WERI-Rb-1 (cell line): Measurements from ENCODE around the gene CPSF6.
A peak's percentile ranks its signal among the peaks of the same experiment; 100 is the strongest.
"Not testable (repeated sequence)": the region's sequence is repeated elsewhere in the genome, so short reads cannot be mapped to it uniquely, and the experiment has no call there.

Experiments used
- DNase-seq: peaks from one replicate; pipeline ENCODE4 v3.0.0-alpha.2; 2020
- H3K27ac ChIP-seq: fragments of 250-450 bp; sonication (Bioruptor Pico); 2 replicates; pipeline ENCODE4 v1.5.1; 2020; ENCODE audit warnings: mild to moderate bottlenecking, moderate library complexity
- H3K27me3 ChIP-seq: fragments of 250-450 bp; sonication (Bioruptor Pico); 2 replicates; pipeline ENCODE4 v1.5.1; 2021; ENCODE audit warnings: mild to moderate bottlenecking, low read depth, moderate library complexity; ENCODE audit not compliant: insufficient read depth, severe bottlenecking
- H3K36me3 ChIP-seq: fragments of 250-450 bp; sonication (Bioruptor Pico); 2 replicates; pipeline ENCODE4 v1.5.1; 2020; ENCODE audit warnings: mild to moderate bottlenecking, moderate library complexity
- H3K4me3 ChIP-seq: 2 replicates; pipeline ENCODE4 v1.5.1; 2011; ENCODE audit warnings: low read depth, mild to moderate bottlenecking, control low read depth, low read length
- H3K9me3 ChIP-seq: fragments of 250-450 bp; sonication (Bioruptor Pico); 2 replicates; pipeline ENCODE4 v1.5.1; 2021; ENCODE audit warnings: mild to moderate bottlenecking, moderate library complexity; ENCODE audit not compliant: severe bottlenecking
- TF ChIP-seq, protein P1 (sequence below): IDR thresholded peaks from 2 replicates; pipeline ENCODE4 v1.5.1; 2011; ENCODE audit warnings: low read depth, mild to moderate bottlenecking, control low read depth, inconsistent platforms, low read length

CPSF6 gene, protein sequence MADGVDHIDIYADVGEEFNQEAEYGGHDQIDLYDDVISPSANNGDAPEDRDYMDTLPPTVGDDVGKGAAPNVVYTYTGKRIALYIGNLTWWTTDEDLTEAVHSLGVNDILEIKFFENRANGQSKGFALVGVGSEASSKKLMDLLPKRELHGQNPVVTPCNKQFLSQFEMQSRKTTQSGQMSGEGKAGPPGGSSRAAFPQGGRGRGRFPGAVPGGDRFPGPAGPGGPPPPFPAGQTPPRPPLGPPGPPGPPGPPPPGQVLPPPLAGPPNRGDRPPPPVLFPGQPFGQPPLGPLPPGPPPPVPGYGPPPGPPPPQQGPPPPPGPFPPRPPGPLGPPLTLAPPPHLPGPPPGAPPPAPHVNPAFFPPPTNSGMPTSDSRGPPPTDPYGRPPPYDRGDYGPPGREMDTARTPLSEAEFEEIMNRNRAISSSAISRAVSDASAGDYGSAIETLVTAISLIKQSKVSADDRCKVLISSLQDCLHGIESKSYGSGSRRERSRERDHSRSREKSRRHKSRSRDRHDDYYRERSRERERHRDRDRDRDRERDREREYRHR

DNA sequence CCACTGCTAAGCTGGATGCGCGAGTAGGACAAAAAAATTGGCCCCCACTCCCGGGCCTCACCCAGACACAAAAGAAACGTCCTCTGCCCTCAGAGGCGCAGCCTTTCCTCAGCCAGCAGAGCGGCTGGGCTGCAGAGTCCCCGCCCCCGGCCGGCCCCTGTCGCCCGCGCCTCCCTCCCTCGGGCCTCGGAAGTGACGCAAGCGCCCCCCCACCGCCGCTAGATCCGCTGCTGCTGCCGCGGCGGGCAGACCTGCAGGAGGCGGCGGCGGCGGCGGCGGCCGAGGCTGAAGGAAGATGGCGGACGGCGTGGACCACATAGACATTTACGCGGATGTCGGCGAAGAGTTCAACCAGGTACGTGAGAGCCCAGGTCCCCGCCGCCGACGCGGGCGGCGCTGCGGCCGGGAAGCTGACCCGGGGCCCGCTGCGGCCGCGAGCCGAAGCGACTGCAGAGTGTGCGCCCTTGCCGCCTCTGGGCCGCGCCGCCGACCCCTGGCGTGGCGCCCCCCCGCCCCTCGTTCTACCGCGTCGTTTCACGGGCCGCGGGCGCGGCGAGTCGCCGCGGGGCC is at the start of gene CPSF6:
TSS of gene CPSF6 (plus strand) at position 218 of the 570 bp plus-strand sequence. CDS start at position 296, 78 bp downstream.
- TF ChIP-seq, protein P1, sequence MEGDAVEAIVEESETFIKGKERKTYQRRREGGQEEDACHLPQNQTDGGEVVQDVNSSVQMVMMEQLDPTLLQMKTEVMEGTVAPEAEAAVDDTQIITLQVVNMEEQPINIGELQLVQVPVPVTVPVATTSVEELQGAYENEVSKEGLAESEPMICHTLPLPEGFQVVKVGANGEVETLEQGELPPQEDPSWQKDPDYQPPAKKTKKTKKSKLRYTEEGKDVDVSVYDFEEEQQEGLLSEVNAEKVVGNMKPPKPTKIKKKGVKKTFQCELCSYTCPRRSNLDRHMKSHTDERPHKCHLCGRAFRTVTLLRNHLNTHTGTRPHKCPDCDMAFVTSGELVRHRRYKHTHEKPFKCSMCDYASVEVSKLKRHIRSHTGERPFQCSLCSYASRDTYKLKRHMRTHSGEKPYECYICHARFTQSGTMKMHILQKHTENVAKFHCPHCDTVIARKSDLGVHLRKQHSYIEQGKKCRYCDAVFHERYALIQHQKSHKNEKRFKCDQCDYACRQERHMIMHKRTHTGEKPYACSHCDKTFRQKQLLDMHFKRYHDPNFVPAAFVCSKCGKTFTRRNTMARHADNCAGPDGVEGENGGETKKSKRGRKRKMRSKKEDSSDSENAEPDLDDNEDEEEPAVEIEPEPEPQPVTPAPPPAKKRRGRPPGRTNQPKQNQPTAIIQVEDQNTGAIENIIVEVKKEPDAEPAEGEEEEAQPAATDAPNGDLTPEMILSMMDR = no peak
- H3K27me3 ChIP-seq = no peaks in the 10 kb centered on the region
- DNase-seq = peak; percentile 97
- peak within 1 kb of the TSS; percentile 94 for H3K4me3 ChIP-seq
- peak within 1 kb of the TSS; percentile 89 for H3K27ac ChIP-seq
- no peaks in the 10 kb centered on the region for H3K9me3 ChIP-seq
- H3K36me3 ChIP-seq = peaks cover 24% of the 10 kb centered on the region

DNA sequence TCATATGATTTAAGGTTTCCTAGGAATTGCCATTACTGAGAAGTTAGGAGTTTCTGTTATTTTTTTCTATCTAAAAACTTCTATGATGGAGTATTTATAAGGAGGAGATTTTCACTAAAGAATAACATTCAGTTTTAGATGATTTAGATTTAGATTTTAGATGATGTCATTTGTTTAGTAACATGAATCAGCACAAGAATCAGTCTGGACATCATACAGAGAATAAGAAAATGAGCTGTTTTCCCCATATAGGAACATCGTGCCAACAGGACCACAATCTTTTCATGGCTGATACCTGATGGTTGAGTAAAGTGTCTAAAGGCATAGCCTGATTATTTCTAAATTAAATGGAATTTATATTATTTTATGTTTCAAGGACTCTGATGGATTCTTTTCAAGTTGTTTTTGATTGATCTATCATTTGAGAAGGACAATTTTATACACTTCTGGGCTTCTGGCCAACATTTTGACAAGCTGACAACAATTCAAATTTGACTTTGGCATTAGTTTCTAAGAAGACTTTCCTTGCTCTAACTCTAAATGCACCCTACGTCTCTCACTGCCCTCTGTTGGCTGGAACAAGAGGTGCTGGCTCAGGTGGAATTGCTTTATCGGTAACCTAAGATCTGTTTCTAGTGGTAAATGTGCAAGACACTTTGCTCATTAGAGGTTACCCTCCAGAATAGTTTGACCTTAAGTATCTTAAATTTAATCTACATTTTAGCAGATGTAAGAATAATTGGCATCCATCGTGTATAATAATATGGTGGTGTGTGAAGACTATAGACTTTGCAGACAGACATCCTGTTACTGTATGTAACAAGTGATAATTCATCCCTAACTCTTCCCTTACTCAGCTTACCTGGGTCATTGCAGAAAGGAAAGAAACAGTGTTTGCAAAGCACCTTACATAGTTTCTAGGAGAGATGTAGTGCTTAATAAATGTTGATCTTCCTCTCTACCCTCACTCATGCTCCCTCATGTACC is 42.8 kb upstream of the CPSF6 start:
- Histone ChIP-seq H3K27ac (no peak overlapping the region), H3K36me3 (no peaks in the 10 kb centered on the region), H3K9me3 (peaks cover 7% of the 10 kb centered on the region), H3K4me3 (no peak overlapping the region), H3K27me3 (no peaks in the 10 kb centered on the region)
- DNase-seq = peak; percentile 9
- TF ChIP-seq, protein P1 = peak; percentile 41

DNA sequence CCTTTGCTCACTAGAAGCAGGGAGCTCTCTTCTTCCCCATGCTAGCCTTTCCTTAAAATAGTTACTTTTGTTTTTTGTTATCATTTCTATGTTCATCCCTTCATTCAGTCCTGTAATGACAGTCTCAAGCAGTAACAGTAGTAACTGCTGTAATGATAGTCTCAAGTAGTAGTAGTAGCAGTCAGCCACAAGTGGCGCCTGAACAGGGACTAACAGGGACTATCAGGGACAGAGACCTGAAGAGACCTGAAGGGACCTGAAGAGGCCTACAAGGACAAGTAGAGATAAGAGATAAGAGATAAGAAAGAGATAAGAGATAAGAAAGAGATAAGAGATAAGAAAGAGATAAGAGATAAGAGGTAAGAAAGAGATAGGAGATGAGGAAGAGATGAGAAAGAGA is 39.4 kb upstream of the CPSF6 start:
- not testable (repeated sequence) for H3K36me3 ChIP-seq, H3K27ac ChIP-seq, DNase-seq, H3K9me3 ChIP-seq, H3K4me3 ChIP-seq, H3K27me3 ChIP-seq

DNA sequence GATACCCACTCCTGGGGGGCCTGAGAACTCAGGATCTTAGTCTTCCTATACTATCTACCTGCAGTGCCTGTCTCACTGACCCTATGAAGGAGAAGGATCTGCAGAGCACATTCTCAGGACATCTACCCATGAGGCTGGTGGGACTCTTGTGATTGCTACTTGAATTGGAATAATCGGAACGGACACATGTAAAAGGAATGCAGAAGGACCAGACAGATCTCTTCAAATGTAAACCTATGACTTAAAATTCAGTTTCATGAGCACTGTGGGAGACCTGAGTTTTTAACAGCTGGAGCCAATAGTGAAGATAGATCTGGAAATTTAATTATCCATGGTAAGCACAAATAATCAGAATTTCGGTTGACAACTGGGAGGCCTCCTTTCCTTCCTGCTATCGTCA is 35.2 kb upstream of the CPSF6 start:
- TF ChIP-seq, protein P1 = no peak
- no peak overlapping the region for H3K27ac ChIP-seq
- DNase-seq = no peak
- H3K9me3 ChIP-seq = peaks cover 3% of the 10 kb centered on the region
- H3K36me3 ChIP-seq = no peaks in the 10 kb centered on the region
- no peak overlapping the region for H3K4me3 ChIP-seq
- no peaks in the 10 kb centered on the region for H3K27me3 ChIP-seq

DNA sequence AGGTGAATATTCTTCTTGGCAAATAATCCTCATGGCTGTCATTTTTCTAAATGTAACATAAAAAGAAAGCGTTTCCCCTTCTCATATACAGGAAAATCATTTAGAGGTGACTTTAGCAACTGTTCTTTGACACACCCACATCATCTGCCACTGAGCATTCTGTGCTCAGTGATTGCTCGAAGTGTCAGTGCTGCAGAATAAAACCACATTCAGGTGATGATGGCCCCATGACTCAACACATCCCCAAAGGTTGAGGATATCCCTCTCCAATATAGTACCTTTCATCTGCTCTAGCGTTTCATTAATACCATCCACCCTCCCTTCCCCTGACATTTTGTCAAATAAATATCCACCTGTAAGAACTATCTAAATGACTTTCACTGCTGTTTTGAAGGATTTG is 28.7 kb upstream of the CPSF6 start:
- H3K9me3 ChIP-seq = no peaks in the 10 kb centered on the region
- H3K4me3 ChIP-seq = no peak overlapping the region
- H3K36me3 ChIP-seq = no peaks in the 10 kb centered on the region
- no peaks in the 10 kb centered on the region for H3K27me3 ChIP-seq
- H3K27ac ChIP-seq = no peak overlapping the region
- no peak for DNase-seq
- TF ChIP-seq, protein P1 = no peak

DNA sequence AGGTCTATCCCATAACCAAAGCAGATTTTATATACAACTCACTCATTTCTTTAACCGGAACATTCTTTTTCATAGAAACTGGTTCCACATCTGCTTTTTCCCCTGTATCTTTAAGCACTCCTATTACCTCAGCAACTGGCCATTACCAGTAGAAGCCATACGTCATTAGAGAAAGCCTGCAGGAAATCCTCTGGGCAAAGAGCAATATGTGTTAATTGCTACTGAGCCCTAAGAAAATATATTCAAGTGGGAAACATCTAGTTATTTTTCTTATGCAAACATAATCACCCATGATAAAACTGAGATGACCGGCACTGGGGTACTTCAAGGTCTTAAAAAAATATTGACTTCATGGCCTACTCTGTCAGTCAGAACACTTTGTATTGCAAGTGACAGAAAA is 28.2 kb upstream of the CPSF6 start:
- no peak for DNase-seq
- H3K27me3 ChIP-seq = no peaks in the 10 kb centered on the region
- H3K9me3 ChIP-seq = no peaks in the 10 kb centered on the region
- no peaks in the 10 kb centered on the region for H3K36me3 ChIP-seq
- no peak overlapping the region for H3K27ac ChIP-seq
- no peak overlapping the region for H3K4me3 ChIP-seq
- TF ChIP-seq, protein P1 = no peak
